Chondrocyte (in vitro differentiated cells): ENCODE results near the gene HORMAD2. TPM values are rescaled to one million over a fixed set of nuclear protein-coding genes. Genes with fewer than 3 reads are reported as not detected.
A peak's percentile ranks its signal among the peaks of the same experiment; 100 is the strongest.

Experiments
- DNase-seq: peaks from one replicate; pipeline ENCODE4 v3.0.0; 2021; ENCODE audit warnings: mixed read lengths, low spot score
- H3K27ac Mint-ChIP-seq: one replicate; pipeline ENCODE4 v1.8.0; 2021; ENCODE audit warnings: mild to moderate bottlenecking, moderate library complexity, mixed read lengths; ENCODE audit not compliant: unreplicated experiment
- H3K27me3 Mint-ChIP-seq: 2 replicates; pipeline ENCODE4 v1.8.0; 2021; ENCODE audit warnings: low read depth, mixed read lengths
- H3K36me3 Mint-ChIP-seq: 2 replicates; pipeline ENCODE4 v1.8.0; 2021; ENCODE audit warnings: low read depth, mixed read lengths
- H3K4me1 Mint-ChIP-seq: 2 replicates; pipeline ENCODE4 v1.8.0; 2021; ENCODE audit warnings: low read depth, mild to moderate bottlenecking, mixed read lengths
- H3K4me3 Mint-ChIP-seq: one replicate; pipeline ENCODE4 v1.8.0; 2021; ENCODE audit warnings: mild to moderate bottlenecking, moderate library complexity, mixed read lengths; ENCODE audit not compliant: unreplicated experiment
- H3K9me3 Mint-ChIP-seq: 2 replicates; pipeline ENCODE4 v1.8.0; 2021; ENCODE audit warnings: low read depth, mixed read lengths
- CTCF ChIP-seq: fragments of 200-600 bp; sonication (generic); IDR thresholded peaks from 2 replicates; pipeline ENCODE4 v1.5.0; 2021; ENCODE audit warnings: antibody characterized with exemption, mild to moderate bottlenecking, moderate library complexity
- total RNA-seq: library from RNA; stranded (reverse); gene quantifications from 3 replicates; pipeline ENCODE4 v1.2.1, GENCODE V29; 2021

The HORMAD2 gene
- total RNA-seq, 1 donor from 2014 or later, result not detected

DNA sequence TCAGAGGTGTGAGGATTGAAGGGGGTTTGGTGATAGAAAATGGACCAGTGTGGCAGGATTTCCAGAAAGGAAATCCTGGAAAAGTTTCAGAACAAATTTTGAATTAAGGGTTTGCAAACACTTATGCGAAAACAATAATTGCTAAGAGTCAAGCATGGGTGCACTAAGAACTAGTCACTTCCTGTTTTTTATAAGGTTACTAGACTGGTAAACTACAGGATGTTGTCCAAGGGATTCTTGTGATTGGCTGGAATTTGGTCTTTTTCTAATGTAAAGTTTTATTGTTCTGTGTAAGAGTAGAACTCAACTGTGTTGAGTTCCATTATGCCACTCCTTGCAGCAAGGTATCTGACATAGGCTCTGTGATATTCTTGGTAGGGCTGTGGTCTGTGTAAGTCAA is 112.2 kb downstream of the HORMAD2 start:
- Mint-ChIP-seq H3K4me1 (peaks cover 34% of the 10 kb centered on the region), H3K4me3 (no peak overlapping the region), H3K36me3 (no peaks in the 10 kb centered on the region), H3K27me3 (no peaks in the 10 kb centered on the region), H3K9me3 (no peaks in the 10 kb centered on the region), H3K27ac (no peak overlapping the region)
- no peak for TF ChIP-seq CTCF
- DNase-seq, result no peak

GRCh38 chr22:30193031-30193775 is 112.9 kb downstream of the HORMAD2 start:
- Mint-ChIP-seq H3K4me1 (peaks cover 36% of the 10 kb centered on the region), H3K4me3 (no peak overlapping the region), H3K9me3 (no peaks in the 10 kb centered on the region), H3K36me3 (no peaks in the 10 kb centered on the region), H3K27ac (no peak overlapping the region), H3K27me3 (no peaks in the 10 kb centered on the region)
- no peak for DNase-seq
- TF ChIP-seq CTCF, result no peak

DNA sequence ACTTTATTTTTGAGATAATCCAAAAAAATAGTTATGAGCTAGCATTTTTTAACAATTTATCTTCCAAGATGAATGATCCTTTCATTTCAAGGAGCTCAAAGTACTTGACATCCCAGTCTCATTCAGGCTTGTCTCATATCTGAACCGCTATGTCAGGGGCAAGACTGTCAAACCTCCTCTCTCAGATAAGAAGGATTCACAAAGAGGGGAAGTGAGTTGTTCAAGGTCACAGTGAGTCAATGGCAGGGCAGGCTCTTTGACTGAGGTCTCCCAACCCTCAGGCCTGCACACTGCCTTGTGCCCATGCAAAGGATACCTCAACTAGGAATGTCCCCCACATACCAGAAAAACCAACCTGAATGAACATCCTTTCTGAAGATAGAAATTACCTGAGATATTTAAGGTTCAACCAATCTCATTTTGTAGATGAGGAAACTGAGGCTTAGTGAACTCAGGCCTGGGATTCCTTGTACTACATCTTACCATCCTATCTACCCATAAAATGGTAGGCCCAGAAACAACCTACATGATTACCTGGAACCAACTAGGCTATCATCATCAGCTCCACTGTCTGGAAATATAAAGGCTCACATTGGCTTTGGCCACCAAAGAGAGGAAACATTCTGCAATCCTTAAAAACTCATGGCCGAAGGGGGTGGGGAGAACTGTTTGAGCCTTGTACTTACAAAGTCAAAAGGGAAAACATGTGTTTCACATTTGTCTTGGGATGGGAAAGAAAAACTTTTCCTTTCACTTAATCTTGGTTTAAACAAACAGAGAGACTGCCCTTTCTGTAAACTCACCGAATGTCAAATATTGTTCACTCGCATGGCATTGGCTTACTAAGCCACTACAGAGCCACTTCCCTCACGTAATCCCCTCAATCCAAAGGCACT is 115.2 kb downstream of the HORMAD2 start:
- H3K27me3 Mint-ChIP-seq, result no peaks in the 10 kb centered on the region

DNA sequence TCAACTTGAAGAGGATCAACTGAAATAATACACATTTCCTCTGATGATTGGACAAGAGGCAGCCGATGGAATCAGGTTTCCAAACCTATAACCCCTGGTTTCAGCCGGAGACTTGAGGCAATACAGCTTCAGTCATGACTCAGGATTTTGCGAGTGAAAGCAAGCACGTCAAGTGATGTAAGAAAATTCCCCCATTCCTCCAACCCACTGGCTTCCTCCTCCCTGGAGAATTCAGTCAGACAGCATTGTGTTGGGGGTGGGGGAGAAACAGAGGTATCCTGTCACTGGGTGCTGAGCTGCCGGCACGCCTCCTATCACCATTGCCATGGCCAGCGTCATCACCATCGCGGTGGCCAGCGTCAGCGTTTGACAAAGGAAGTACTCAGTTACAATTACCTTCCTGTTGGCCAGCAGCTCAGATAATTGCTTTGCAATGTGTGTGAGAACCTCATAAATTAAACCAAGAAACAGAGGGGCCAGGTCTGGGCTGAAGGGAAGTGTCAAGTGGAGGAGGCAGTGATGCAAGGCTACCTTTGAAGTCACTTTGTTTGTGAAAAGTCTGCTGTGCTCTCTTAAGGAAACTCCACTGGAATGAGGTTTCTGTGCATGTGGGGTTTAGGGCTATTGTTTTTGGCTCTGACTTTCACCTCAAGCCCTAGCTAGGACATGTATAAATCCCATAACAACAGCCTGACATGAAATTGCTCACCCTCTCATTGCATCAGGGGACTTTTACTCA is 116.0 kb downstream of the HORMAD2 start:
- H3K27me3 Mint-ChIP-seq, result no peaks in the 10 kb centered on the region
- H3K4me1 Mint-ChIP-seq, result peaks cover 27% of the 10 kb centered on the region
- H3K9me3 Mint-ChIP-seq, result no peaks in the 10 kb centered on the region
- no peak for TF ChIP-seq CTCF
- peak overlapping the region; percentile 99 for H3K27ac Mint-ChIP-seq
- no peaks in the 10 kb centered on the region for H3K36me3 Mint-ChIP-seq
- peak overlapping the region; percentile 39 for H3K4me3 Mint-ChIP-seq
- no peak for DNase-seq

More for the DNA sequence above, 115.2 kb downstream of the HORMAD2 start:
- no peak for DNase-seq
- Mint-ChIP-seq H3K36me3 (no peaks in the 10 kb centered on the region), H3K27ac (peak overlapping the region; percentile 99), H3K4me1 (peaks cover 35% of the 10 kb centered on the region), H3K9me3 (no peaks in the 10 kb centered on the region), H3K4me3 (peak overlapping the region; percentile 39)
- TF ChIP-seq CTCF, result no peak

- peaks cover 3% of the 10 kb centered on the region for H3K9me3 Mint-ChIP-seq
- no peak for TF ChIP-seq CTCF
- H3K27me3 Mint-ChIP-seq, result no peaks in the 10 kb centered on the region
- peaks cover 29% of the 10 kb centered on the region for H3K4me1 Mint-ChIP-seq
- peak overlapping the region; percentile 99 for H3K27ac Mint-ChIP-seq
- H3K4me3 Mint-ChIP-seq, result no peak overlapping the region
- no peaks in the 10 kb centered on the region for H3K36me3 Mint-ChIP-seq
- DNase-seq, result no peak
Observed at GRCh38 chr22:30196880-30197336, 116.6 kb downstream of the HORMAD2 start.
